ENCODE results near the gene SMAP1. TPM values are rescaled to one million over a fixed set of nuclear protein-coding genes. Genes with fewer than 3 reads are reported as not detected.

The SMAP1 gene
- total and polyA plus RNA-seq, 9 of the 15 experiments (the other 6 are each of a cell fraction or from before 2014, with no cell fraction given): 11.4 to 26.4 (median 15.5) TPM

DNA sequence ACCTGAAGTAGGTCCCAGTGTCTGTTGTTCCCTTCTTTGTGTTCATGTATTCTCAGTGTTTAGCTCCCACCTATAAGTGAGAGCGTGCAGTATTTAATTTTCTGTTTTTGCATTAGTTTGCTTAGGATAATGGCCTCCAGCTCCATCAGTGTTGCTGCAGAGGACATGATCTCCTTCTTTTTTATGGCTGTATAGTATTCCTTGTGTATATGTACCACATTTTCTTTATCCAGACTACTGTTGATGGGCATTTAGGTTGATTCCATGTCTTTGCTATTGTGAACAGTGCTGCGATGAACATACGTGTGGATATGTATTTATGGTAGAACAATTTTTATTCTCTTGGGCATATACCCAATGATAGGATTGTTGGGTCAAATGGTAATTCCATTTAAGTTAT is 163.7 kb downstream of the SMAP1 start:
- WGBS (ENCODE audit: insufficient coverage, low coverage, missing lambda C conversion rate): 17% methylated on average over 3 of the region's 3 CpGs
- Histone ChIP-seq H3K27me3 (ENCODE audit: control insufficient read depth in 2 of 2, insufficient read depth in 2 of 2, low read length in 2 of 2) (no peaks in the 10 kb centered on the region), H3K36me3 (ENCODE audit: control insufficient read depth, insufficient read depth, low read length) (no peaks in the 10 kb centered on the region), H4K20me1 (replicated peaks; ENCODE audit: control insufficient read depth, insufficient read depth, low read length) (no peaks in the 10 kb centered on the region), H3K9me3 (replicated peaks; ENCODE audit: control insufficient read depth, insufficient read depth, low read depth, low read length) (no peaks in the 10 kb centered on the region), H2AFZ (ENCODE audit: low read depth, low read length) (no peak overlapping the region), H3K4me1 (replicated peaks in 1 of 2; ENCODE audit: control insufficient read depth in 2 of 2, insufficient read depth in 2 of 2, low read length in 2 of 2) (no peaks in the 10 kb centered on the region), H3K27ac (ENCODE audit: extremely low read depth, low read depth, low read length) (no peak overlapping the region), H3K9ac (ENCODE audit: insufficient read depth in 1 of 2, low read depth in 2 of 2, low read length in 2 of 2) (no peak overlapping the region), H3K9me1 (ENCODE audit: control insufficient read depth, insufficient read depth, low read length) (no peaks in the 10 kb centered on the region), H3K4me2 (ENCODE audit: insufficient read depth, low read length) (no peak overlapping the region), H3K79me2 (ENCODE audit: control insufficient read depth, insufficient read depth, low read length) (no peaks in the 10 kb centered on the region), H3K4me3 (no peak overlapping the region)
- intact Hi-C loops (cut with micrococcal nuclease): no loop called here
- BruUV-seq (replicated peaks): no TSS peak
- DNase-seq (ENCODE audit: extremely low read depth in 1 of 4, low spot score in 3 of 4) (no peak), FAIRE-seq (no peak), ATAC-seq (no peak)
- TF ChIP-seq ZNF146 (CRISPR knock-in tag; IDR thresholded peaks at IDR 0.05; ENCODE audit: unreplicated experiment): peak; percentile 68
- no peak for TF ChIP-seq HNRNPLL (IDR thresholded peaks at IDR 0.05; ENCODE audit: low read depth, low read length, poor library complexity, severe bottlenecking)
- ChIA-PET CTCF (ENCODE audit: low intra/inter-chr PET ratio) (no interaction called here), POLR2A (no interaction called here)
- in situ Hi-C loops (cut with MboI): no loop called here

DNA sequence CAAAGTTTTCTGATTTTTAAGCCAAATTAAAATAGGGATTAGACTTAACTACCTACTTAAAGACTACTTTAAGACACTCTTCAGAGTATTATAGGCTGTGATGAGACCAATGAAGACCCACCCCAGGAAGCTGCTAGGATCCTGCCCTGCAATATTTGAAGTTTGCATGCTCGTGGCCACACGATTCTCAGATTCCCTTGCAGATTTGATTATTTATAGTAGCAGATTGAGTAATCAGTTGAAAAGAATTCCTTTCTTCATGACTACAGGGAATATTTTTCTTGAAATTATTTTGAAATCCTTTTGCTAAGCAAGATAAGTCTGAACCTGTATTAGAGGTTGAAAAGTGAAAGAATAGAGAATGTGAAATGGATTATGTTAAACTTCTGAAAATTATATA is 166.8 kb downstream of the SMAP1 start:
- ATAC-seq: no peak
- no peak for DNase-seq (ENCODE audit: extremely low read depth in 1 of 4, low spot score in 3 of 4)
- in situ Hi-C loops (cut with MboI) (no loop called here), intact Hi-C loops (cut with micrococcal nuclease) (no loop called here)
- Histone ChIP-seq H3K27ac (ENCODE audit: extremely low read depth, low read depth, low read length) (no peak overlapping the region), H3K4me2 (ENCODE audit: insufficient read depth, low read length) (no peak overlapping the region), H3K9me1 (ENCODE audit: control insufficient read depth, insufficient read depth, low read length) (no peaks in the 10 kb centered on the region), H3K27me3 (ENCODE audit: control insufficient read depth in 2 of 2, insufficient read depth in 2 of 2, low read length in 2 of 2) (no peaks in the 10 kb centered on the region), H3K4me1 (replicated peaks in 1 of 2; ENCODE audit: control insufficient read depth in 2 of 2, insufficient read depth in 2 of 2, low read length in 2 of 2) (peaks cover 0 to 6% of the 10 kb centered on the region in 2 experiments; a peak in 2 of 5 replicates), H3K79me2 (ENCODE audit: control insufficient read depth, insufficient read depth, low read length) (no peaks in the 10 kb centered on the region), H2AFZ (ENCODE audit: low read depth, low read length) (no peak overlapping the region), H3K9me3 (replicated peaks; ENCODE audit: control insufficient read depth, insufficient read depth, low read depth, low read length) (no peaks in the 10 kb centered on the region), H4K20me1 (replicated peaks; ENCODE audit: control insufficient read depth, insufficient read depth, low read length) (no peaks in the 10 kb centered on the region), H3K36me3 (ENCODE audit: control insufficient read depth, insufficient read depth, low read length) (no peaks in the 10 kb centered on the region), H3K4me3 (no peak overlapping the region), H3K9ac (ENCODE audit: insufficient read depth in 1 of 2, low read depth in 2 of 2, low read length in 2 of 2) (no peak overlapping the region)
- FAIRE-seq: no peak
- 30% methylated on average over 2 of the region's 2 CpGs for WGBS (ENCODE audit: insufficient coverage, low coverage, missing lambda C conversion rate)
- BruUV-seq (replicated peaks): no TSS peak
- ChIA-PET POLR2A (no interaction called here), CTCF (ENCODE audit: low intra/inter-chr PET ratio) (no interaction called here)
- TF ChIP-seq DPF2 (IDR thresholded peaks at IDR 0.05): no peak
- TF ChIP-seq, protein P1, sequence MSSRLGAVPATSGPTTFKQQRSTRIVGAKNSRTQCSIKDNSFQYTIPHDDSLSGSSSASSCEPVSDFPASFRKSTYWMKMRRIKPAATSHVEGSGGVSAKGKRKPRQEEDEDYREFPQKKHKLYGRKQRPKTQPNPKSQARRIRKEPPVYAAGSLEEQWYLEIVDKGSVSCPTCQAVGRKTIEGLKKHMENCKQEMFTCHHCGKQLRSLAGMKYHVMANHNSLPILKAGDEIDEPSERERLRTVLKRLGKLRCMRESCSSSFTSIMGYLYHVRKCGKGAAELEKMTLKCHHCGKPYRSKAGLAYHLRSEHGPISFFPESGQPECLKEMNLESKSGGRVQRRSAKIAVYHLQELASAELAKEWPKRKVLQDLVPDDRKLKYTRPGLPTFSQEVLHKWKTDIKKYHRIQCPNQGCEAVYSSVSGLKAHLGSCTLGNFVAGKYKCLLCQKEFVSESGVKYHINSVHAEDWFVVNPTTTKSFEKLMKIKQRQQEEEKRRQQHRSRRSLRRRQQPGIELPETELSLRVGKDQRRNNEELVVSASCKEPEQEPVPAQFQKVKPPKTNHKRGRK (tag; IDR thresholded peaks at IDR 0.05): no peak
- TF ChIP-seq SP2 (IDR thresholded peaks at IDR 0.05; ENCODE audit: extremely low read depth, low read depth, low read length, poor library complexity, severe bottlenecking): no peak
- TF ChIP-seq ZNF134 (CRISPR knock-in tag; conservative IDR thresholded peaks at IDR 0.05): no peak
- TF ChIP-seq PHF21A (IDR thresholded peaks at IDR 0.05; ENCODE audit: borderline replicate concordance, low read depth): no peak
- TF ChIP-seq, protein P2, sequence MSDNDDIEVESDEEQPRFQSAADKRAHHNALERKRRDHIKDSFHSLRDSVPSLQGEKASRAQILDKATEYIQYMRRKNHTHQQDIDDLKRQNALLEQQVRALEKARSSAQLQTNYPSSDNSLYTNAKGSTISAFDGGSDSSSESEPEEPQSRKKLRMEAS (CRISPR knock-in tag; IDR thresholded peaks at IDR 0.05): no peak
- no peak for TF ChIP-seq PHF8 (IDR thresholded peaks at IDR 0.05; ENCODE audit: borderline replicate concordance, low read length)
- TF ChIP-seq RFX5 (IDR thresholded peaks at IDR 0.05; ENCODE audit: low read depth, low read length): no peak
- no peak for TF ChIP-seq ZBTB1 (CRISPR knock-in tag; IDR thresholded peaks at IDR 0.05; ENCODE audit: borderline replicate concordance, low read depth)
- TF ChIP-seq, protein P3, sequence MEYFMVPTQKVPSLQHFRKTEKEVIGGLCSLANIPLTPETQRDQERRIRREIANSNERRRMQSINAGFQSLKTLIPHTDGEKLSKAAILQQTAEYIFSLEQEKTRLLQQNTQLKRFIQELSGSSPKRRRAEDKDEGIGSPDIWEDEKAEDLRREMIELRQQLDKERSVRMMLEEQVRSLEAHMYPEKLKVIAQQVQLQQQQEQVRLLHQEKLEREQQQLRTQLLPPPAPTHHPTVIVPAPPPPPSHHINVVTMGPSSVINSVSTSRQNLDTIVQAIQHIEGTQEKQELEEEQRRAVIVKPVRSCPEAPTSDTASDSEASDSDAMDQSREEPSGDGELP (CRISPR knock-in tag; IDR thresholded peaks at IDR 0.05; ENCODE audit: borderline replicate concordance): no peak

Measured in K562 (cell line).